Cardiac fibroblast (primary cell): ENCODE data around the gene PEPD.

Experiments
- DNase-seq, 2 donors: peaks; one replicate each; pipeline versions ENCODE4 v3.0.0 to v3.0.0-alpha.2; 2010; ENCODE audit warnings: low read depth in 2 of 2
- H3K4me3 ChIP-seq, 2 donors: replicated peaks in 1 of 2; 1 replicate in 1 of 2; 2 replicates in 1 of 2; pipeline ENCODE4 v1.5.1; 2011; ENCODE audit warnings: low read depth in 2 of 2, low read length in 2 of 2, mild to moderate bottlenecking in 2 of 2, moderate library complexity in 1 of 2
- CTCF ChIP-seq: IDR thresholded peaks from one replicate; pipeline ENCODE4 v1.5.1; 2011; ENCODE audit warnings: low read depth, mild to moderate bottlenecking, low read length, inconsistent platforms

PEPD gene

DNA sequence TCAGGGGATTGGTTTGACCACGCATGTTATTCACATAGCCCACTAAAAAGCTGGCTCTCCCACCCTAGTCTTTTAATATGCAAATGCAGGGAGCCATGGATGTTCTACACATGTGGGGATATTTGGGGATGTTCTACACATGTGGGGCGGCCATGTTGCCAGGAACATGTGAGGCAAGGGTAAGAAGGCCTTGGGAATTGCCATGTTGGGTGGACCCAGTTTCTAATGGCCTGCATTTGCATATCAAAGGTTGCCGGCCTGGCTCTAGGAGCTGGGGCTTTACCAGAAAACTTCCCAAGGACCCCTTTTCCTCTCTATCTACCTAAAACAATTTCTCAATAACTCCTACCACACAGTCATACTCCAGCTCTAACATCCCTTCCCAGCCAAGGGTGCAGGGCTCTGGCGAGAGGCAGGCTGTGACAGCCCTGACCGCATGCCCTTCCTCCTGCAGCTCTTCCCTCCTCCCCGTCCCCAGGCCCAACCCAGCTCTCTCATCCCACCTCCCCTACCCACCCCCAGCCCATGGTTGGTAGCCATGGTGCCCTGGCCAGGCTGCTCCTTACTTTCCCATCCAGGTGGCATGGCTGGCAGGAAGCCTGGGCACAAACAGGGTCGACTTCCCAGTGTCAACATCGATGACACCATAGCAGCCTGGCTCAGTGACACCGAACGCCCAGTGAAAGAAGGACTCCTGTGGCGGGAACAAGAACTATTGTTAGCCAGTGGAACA lies 11.0 kb downstream of the PEPD start:
- DNase-seq: no peak
- no peak for TF ChIP-seq CTCF
- H3K4me3 ChIP-seq: no peak overlapping the region

DNA sequence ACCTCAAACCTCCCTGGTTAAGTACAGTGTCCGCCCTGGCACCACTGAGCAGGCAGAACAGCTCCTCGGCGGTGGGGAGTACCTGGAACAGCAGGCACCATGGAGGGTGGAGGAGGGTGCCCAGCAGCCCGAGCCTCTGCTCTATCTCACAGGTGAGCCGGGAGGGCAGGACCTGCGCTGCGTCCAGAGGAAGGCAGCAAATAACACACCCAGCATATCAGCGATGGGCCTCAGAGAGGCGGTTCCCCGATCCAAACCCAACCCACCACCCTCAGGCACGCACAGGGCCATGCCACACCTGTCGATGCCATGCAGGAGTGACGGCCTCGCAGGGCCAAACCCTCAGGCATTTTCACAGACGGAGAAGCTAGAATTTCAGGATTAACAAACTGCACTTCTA lies 11.8 kb downstream of the PEPD start:
- no peak for DNase-seq
- no peak overlapping the region for H3K4me3 ChIP-seq
- TF ChIP-seq CTCF: no peak

DNA sequence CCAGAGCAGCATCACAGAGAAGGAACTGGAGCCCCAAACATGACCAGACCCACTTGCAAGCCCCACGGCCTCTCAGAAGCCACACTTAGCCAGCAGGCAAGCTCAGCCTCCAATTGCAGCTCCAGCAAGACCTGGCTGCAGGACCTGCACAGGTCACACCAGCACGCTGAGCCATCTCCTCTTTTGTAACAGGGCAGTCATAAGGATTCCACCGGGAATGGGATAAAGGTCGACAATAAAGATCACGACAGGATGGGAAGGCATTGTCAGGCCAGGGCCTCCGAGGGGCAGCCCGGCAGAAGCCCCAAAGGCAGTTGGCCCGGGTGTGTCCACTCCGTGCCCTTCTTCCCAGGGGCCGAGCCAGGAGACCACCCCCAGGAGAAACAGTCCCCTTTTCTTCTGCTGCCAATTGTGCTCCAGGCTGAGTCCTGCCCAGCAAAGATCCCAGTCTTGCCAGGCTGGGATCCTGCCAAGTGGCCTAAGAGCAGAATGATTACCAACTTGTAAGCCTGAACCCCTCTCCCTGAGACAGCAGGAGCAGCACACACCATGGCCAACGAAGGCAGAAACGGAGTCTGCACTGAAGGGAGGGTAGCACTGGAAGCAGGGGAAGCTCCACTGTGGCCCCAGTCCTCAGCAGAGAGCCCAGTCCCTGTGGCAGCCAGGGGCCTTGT lies 12.5 kb downstream of the PEPD start:
- no peak for TF ChIP-seq CTCF
- DNase-seq: peak in 1 of 2 donors; percentile 64

GRCh38 chr19:33508431-33508830 lies 13.2 kb downstream of the PEPD start:
- no peak for TF ChIP-seq CTCF
- DNase-seq: no peak
- H3K4me3 ChIP-seq: no peak overlapping the region

More for the DNA sequence above, 12.5 kb downstream of the PEPD start:
- no peak overlapping the region for H3K4me3 ChIP-seq

GRCh38 chr19:33508009-33508408 lies 13.6 kb downstream of the PEPD start:
- no peak for DNase-seq
- no peak for TF ChIP-seq CTCF
- no peak overlapping the region for H3K4me3 ChIP-seq

DNA sequence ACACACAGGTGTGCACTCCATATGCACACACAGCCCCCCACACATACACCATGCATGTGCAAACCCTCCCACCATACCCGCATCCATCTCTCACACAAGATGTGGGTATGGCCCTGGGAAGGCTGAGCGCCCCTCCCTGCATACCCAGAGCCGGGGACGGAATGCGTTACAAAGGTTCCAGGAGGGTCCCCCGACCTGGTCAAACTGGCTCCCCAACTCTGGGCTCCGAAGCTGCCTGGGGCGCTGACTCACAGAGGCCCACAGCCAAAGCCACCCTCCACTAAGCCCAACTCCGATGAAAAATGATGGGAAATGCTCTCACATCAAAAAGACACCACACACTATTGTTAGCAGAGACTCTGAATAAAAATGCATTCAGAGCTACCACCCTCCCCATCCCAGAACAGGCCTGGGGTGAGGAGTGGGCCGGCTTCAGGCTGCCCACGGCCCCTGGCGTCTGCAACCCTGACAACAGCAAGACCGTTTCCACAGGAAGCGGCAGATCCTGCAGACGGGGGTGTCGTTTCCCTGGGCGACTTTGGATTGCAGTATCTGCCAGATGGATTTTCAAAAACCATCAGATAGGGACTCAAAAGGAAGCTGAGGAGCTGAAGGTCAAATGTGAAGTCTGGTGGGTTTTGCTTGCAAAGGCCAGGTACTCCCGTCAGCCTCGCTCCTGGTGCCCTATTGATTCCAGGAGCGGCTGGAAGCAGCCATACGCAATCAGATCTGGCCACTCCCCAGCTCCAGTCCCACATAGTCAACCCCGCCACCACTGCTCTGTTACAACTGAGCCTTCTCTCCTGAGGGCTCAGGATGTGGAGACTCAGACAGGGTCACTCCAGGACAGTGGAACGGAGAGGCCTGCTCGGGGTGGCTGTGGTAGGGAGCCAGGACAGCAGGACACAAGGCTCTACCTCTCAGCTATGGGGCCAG lies 14.3 kb downstream of the PEPD start:
- H3K4me3 ChIP-seq: no peak overlapping the region
- no peak for DNase-seq
- no peak for TF ChIP-seq CTCF
